Upper lobe of left lung (tissue), 6 donors: ENCODE data around the gene TSPAN2. TPM values are rescaled to one million over a fixed set of nuclear protein-coding genes. Genes with fewer than 3 reads are reported as not detected.
A peak's percentile ranks its signal among the peaks of the same experiment; 100 is the strongest.
"Not testable (repeated sequence)": the region's sequence is repeated elsewhere in the genome, so short reads cannot be mapped to it uniquely, and the experiment has no call there.

Experiments used
- ATAC-seq, 2 donors: fragments of 200-7000 bp; cut with Tn5 transposase; one replicate each; pipeline ENCODE4 v1.9.1; 2022; ENCODE audit warnings: mild to moderate bottlenecking in 2 of 2, moderate library complexity in 2 of 2; ENCODE audit not compliant: low FRiP score in 2 of 2
- DNase-seq, 2 donors: peaks; one replicate each; pipeline ENCODE4 v3.0.0-alpha.2; 2019 to 2020
- H3K27ac ChIP-seq, 4 donors: fragments of 200-600 bp; sonication (generic); one replicate each; pipeline ENCODE4 v1.5.1; 2016 to 2019
- H3K27me3 ChIP-seq, 4 donors: fragments of 200-600 bp; sonication (generic); one replicate each; pipeline ENCODE4 v1.5.1; 2017 to 2019
- H3K36me3 ChIP-seq, 4 donors: fragments of 200-600 bp; sonication (generic); one replicate each; pipeline ENCODE4 v1.5.1; 2016 to 2019
- H3K4me1 ChIP-seq, 4 donors: fragments of 200-600 bp; sonication (generic); one replicate each; pipeline ENCODE4 v1.5.1; 2018 to 2019
- H3K4me3 ChIP-seq, 4 donors: fragments of 200-600 bp; sonication (generic); one replicate each; pipeline ENCODE4 v1.5.1; 2017 to 2019; ENCODE audit warnings: mild to moderate bottlenecking in 2 of 4, moderate library complexity in 1 of 4
- H3K9me3 ChIP-seq, 4 donors: fragments of 200-600 bp; sonication (generic); one replicate each; pipeline ENCODE4 v1.5.1; 2018 to 2019
- CTCF ChIP-seq, 6 experiments: fragments of 450-650 bp in 4 of 6; fragments of 200-600 bp in 2 of 6; sonication (generic) in 2 of 6; IDR thresholded peaks; one replicate each; pipeline ENCODE4 v1.5.1; 2016 to 2019; ENCODE audit warnings: antibody characterized with exemption in 6 of 6
- EP300 ChIP-seq, 4 donors: sonication (generic); formaldehyde crosslinking; IDR thresholded peaks; one replicate each; pipeline ENCODE4 v1.5.1; 2017; ENCODE audit warnings: antibody characterized with exemption in 4 of 4, control low read depth in 2 of 4
- POLR2A ChIP-seq, 4 donors: fragments of 450-650 bp; IDR thresholded peaks; one replicate each; pipeline ENCODE4 v1.5.1; 2016 to 2017; ENCODE audit warnings: antibody characterized with exemption in 4 of 4, mild to moderate bottlenecking in 2 of 4
- POLR2AphosphoS5 ChIP-seq, 2 donors: sonication (generic); formaldehyde crosslinking; IDR thresholded peaks; one replicate each; pipeline ENCODE4 v1.5.1; 2017; ENCODE audit warnings: antibody characterized with exemption in 2 of 2
- WGBS, 2 donors: methylation state at CpG; one replicate each; pipeline ENCODE4 v1.1.5; 2017 to 2018; 5-methylcytosine and 5-hydroxymethylcytosine counted together
- total RNA-seq, 6 donors: library from RNA; depleted of rRNA in 4 of 6; stranded (reverse); fragments of >200 nt in 4 of 6; gene quantifications; one replicate each; pipeline versions ENCODE4 v1.1.0 to v1.2.1, GENCODE V29; 2016 to 2021
- donor health status: DM: no; HTN: no; CAD: no; lungs with moderate emphysema.
- donor health status: DM: no; HTN: yes; CAD: no; lungs with severe emphysema.

The TSPAN2 gene
- total RNA-seq, 6 donors from 2014 or later, result 1.7 to 13.7 (median 4.5) TPM

- TF ChIP-seq CTCF (IDR thresholded peaks at IDR 0.05), result no peak
- TF ChIP-seq POLR2A (IDR thresholded peaks at IDR 0.05), result no peak
- no peak for TF ChIP-seq POLR2AphosphoS5 (IDR thresholded peaks at IDR 0.05)
- no peak for TF ChIP-seq EP300 (IDR thresholded peaks at IDR 0.05)
- H3K4me3 ChIP-seq, result no peak within 1 kb of the TSS
These were observed 59.8 kb downstream of the TSPAN2 start, which contains the start of gene TSHB for GRCh38 chr1:115029526-115029925. TSS of gene TSHB (plus strand) at chr1:115029826. CDS start at chr1:115033363, 3,537 bp downstream.

GRCh38 chr1:115023593-115023992 lies 65.7 kb downstream of the TSPAN2 start:
- no peak for ATAC-seq
- H3K27ac ChIP-seq, result no peak overlapping the region
- no peak overlapping the region for H3K4me3 ChIP-seq
- H3K4me1 ChIP-seq, result no peaks in the 10 kb centered on the region
- no peak for DNase-seq
- H3K9me3 ChIP-seq, result no peaks in the 10 kb centered on the region
- no peaks in the 10 kb centered on the region for H3K36me3 ChIP-seq
- no peak for TF ChIP-seq CTCF (IDR thresholded peaks at IDR 0.05)
- no peak for TF ChIP-seq POLR2A (IDR thresholded peaks at IDR 0.05)
- TF ChIP-seq EP300 (IDR thresholded peaks at IDR 0.05), result no peak
- no peak for TF ChIP-seq POLR2AphosphoS5 (IDR thresholded peaks at IDR 0.05)
- H3K27me3 ChIP-seq, result no peaks in the 10 kb centered on the region

More at GRCh38 chr1:115029526-115029925, 59.8 kb downstream of the TSPAN2 start, which contains the start of gene TSHB:
- no peak within 1 kb of the TSS for H3K27ac ChIP-seq
- H3K27me3 ChIP-seq, result no peaks in the 10 kb centered on the region
- H3K9me3 ChIP-seq, result no peaks in the 10 kb centered on the region
- no peaks in the 10 kb centered on the region for H3K36me3 ChIP-seq
- no peaks in the 10 kb centered on the region for H3K4me1 ChIP-seq
- ATAC-seq (no peak), DNase-seq (no peak)

GRCh38 chr1:115021145-115021544 lies 68.2 kb downstream of the TSPAN2 start:
- Histone ChIP-seq H3K9me3 (no peaks in the 10 kb centered on the region), H3K27ac (no peak overlapping the region), H3K27me3 (no peaks in the 10 kb centered on the region), H3K4me3 (no peak overlapping the region), H3K36me3 (no peaks in the 10 kb centered on the region), H3K4me1 (no peaks in the 10 kb centered on the region)
- WGBS, 2 donors, result 33 to 61% methylated on average over 1 of the region's 1 CpG
- DNase-seq, result no peak
- no peak for ATAC-seq
- TF ChIP-seq CTCF (IDR thresholded peaks at IDR 0.05) (no peak), POLR2A (IDR thresholded peaks at IDR 0.05) (no peak), EP300 (IDR thresholded peaks at IDR 0.05) (no peak), POLR2AphosphoS5 (IDR thresholded peaks at IDR 0.05) (no peak)

GRCh38 chr1:115019549-115019948 lies 69.8 kb downstream of the TSPAN2 start:
- WGBS, 2 donors, result 86 to 92% methylated on average over 6 to 9 of the region's 9 CpGs
- H3K36me3 ChIP-seq, ATAC-seq: not testable (repeated sequence)

GRCh38 chr1:115013792-115014191 lies 75.5 kb downstream of the TSPAN2 start:
- no peak for TF ChIP-seq POLR2A (IDR thresholded peaks at IDR 0.05)
- no peak for TF ChIP-seq CTCF (IDR thresholded peaks at IDR 0.05)
- TF ChIP-seq EP300 (IDR thresholded peaks at IDR 0.05), result no peak
- TF ChIP-seq POLR2AphosphoS5 (IDR thresholded peaks at IDR 0.05), result no peak
- H3K4me1 ChIP-seq, result no peaks in the 10 kb centered on the region
- H3K27ac ChIP-seq, result no peak overlapping the region
- no peak overlapping the region for H3K4me3 ChIP-seq
- H3K27me3 ChIP-seq, result no peaks in the 10 kb centered on the region
- ATAC-seq (no peak), DNase-seq (no peak)
- WGBS, 2 donors, result 86 to 96% methylated on average over 2 of the region's 2 CpGs
- no peaks in the 10 kb centered on the region for H3K36me3 ChIP-seq
- no peaks in the 10 kb centered on the region for H3K9me3 ChIP-seq

More at GRCh38 chr1:115019549-115019948, 69.8 kb downstream of the TSPAN2 start:
- peak in 1 of 2 donors; percentile 8 for DNase-seq
- not testable (repeated sequence) for H3K4me1 ChIP-seq, H3K27me3 ChIP-seq, H3K4me3 ChIP-seq, H3K9me3 ChIP-seq, H3K27ac ChIP-seq
